Hepatocyte (in vitro differentiated cells): ENCODE results near the gene ABCA13. TPM values are rescaled to one million over a fixed set of nuclear protein-coding genes. Genes with fewer than 3 reads are reported as not detected.

Experiments
- DNase-seq: peaks from one replicate; pipeline ENCODE4 v3.0.0-alpha.2; 2016; ENCODE audit warnings: low spot score
- H2AFZ ChIP-seq: fragments of 200-600 bp; sonication (generic); 2 replicates; pipeline ENCODE4 v1.6.0; 2016; ENCODE audit warnings: antibody characterized with exemption, mild to moderate bottlenecking
- H3K27ac ChIP-seq: fragments of 200-600 bp; sonication (generic); 2 replicates; pipeline ENCODE4 v1.5.1; 2016; ENCODE audit warnings: mild to moderate bottlenecking
- H3K27me3 ChIP-seq: fragments of 200-600 bp; sonication (generic); 2 replicates; pipeline ENCODE4 v1.6.1; 2016
- H3K36me3 ChIP-seq: fragments of 200-600 bp; sonication (generic); replicated peaks from 2 replicates; pipeline ENCODE4 v1.5.1; 2016; ENCODE audit warnings: low read depth; ENCODE audit not compliant: insufficient read depth
- H3K4me1 ChIP-seq: fragments of 200-600 bp; sonication (generic); 2 replicates; pipeline ENCODE4 v1.5.1; 2016; ENCODE audit warnings: mild to moderate bottlenecking, moderate library complexity; ENCODE audit not compliant: insufficient read depth
- H3K4me2 ChIP-seq: fragments of 200-600 bp; sonication (generic); 2 replicates; pipeline ENCODE4 v1.6.0; 2016
- H3K4me3 ChIP-seq: fragments of 200-600 bp; sonication (generic); 2 replicates; pipeline ENCODE4 v1.5.1; 2016; ENCODE audit warnings: mild to moderate bottlenecking
- H3K79me2 ChIP-seq: fragments of 200-600 bp; sonication (generic); 2 replicates; pipeline ENCODE4 v1.6.0; 2017; ENCODE audit warnings: mild to moderate bottlenecking
- H3K9me2 ChIP-seq: fragments of 200-600 bp; sonication (generic); replicated peaks from 2 replicates; pipeline ENCODE4 v1.6.0; 2017; ENCODE audit warnings: mild to moderate bottlenecking; ENCODE audit not compliant: insufficient read depth
- H3K9me3 ChIP-seq: fragments of 200-600 bp; sonication (generic); 2 replicates; pipeline ENCODE4 v1.5.1; 2016; ENCODE audit warnings: low read depth, mild to moderate bottlenecking
- H4K20me1 ChIP-seq: fragments of 200-600 bp; sonication (generic); 2 replicates; pipeline ENCODE4 v1.6.0; 2016; ENCODE audit warnings: mild to moderate bottlenecking; ENCODE audit not compliant: insufficient read depth, poor library complexity, severe bottlenecking
- CTCF ChIP-seq: fragments of 200-600 bp; sonication (generic); IDR thresholded peaks from 2 replicates; pipeline ENCODE4 v1.5.1; 2016; ENCODE audit warnings: antibody characterized with exemption, mild to moderate bottlenecking; ENCODE audit not compliant: poor library complexity
- EZH2 ChIP-seq: fragments of 200-600 bp; sonication (generic); IDR thresholded peaks from 2 replicates; pipeline ENCODE4 v1.6.1; 2016; ENCODE audit warnings: antibody characterized with exemption, mild to moderate bottlenecking, borderline replicate concordance
- EZH2phosphoT487 ChIP-seq: fragments of 200-600 bp; sonication (generic); IDR thresholded peaks from one replicate; pipeline ENCODE4 v1.6.1; 2018; ENCODE audit warnings: antibody characterized with exemption, mild to moderate bottlenecking, low read depth, moderate library complexity; ENCODE audit not compliant: unreplicated experiment, severe bottlenecking
- WGBS: methylation state at CpG from one replicate; pipeline ENCODE4 v1.1.6; 2016; ENCODE audit warnings: low lambda C conversion rate; ENCODE audit errors: missing lambda C conversion rate; 5-methylcytosine and 5-hydroxymethylcytosine counted together
- polyA plus RNA-seq: library from polyadenylated mRNA; unstranded; fragments of >200 nt; fragmentation: Nextera tagmentation; extraction: Ambion mirVana; gene quantifications from 2 replicates; pipeline ENCODE4 v1.2.1, GENCODE V29; 2016
- total RNA-seq: library from RNA; depleted of rRNA; stranded (reverse); fragments of >200 nt; gene quantifications from 2 replicates; pipeline ENCODE4 v1.2.3, GENCODE V29; 2014

The ABCA13 gene
- total and polyA plus RNA-seq, 2 experiments from 2014 or later: 0.57 to 2.0 TPM

- H3K4me2 ChIP-seq: peak overlapping the region; percentile 64
- H3K4me1 ChIP-seq: peaks cover 20% of the 10 kb centered on the region
- H3K27ac ChIP-seq: peak overlapping the region; percentile 75
- no peaks in the 10 kb centered on the region for H3K9me3 ChIP-seq
- TF ChIP-seq CTCF (peak; percentile 42), EZH2phosphoT487 (no peak)
- no peaks in the 10 kb centered on the region for H3K27me3 ChIP-seq
- WGBS: 77% methylated on average over 3 of the region's 3 CpGs
- H4K20me1 ChIP-seq: no peaks in the 10 kb centered on the region
- no peak overlapping the region for H2AFZ ChIP-seq
- no peak overlapping the region for H3K4me3 ChIP-seq
- DNase-seq: peak; percentile 25
- H3K79me2 ChIP-seq: no peaks in the 10 kb centered on the region
- H3K36me3 ChIP-seq: no peaks in the 10 kb centered on the region
- no peaks in the 10 kb centered on the region for H3K9me2 ChIP-seq
These were observed 31.8 kb upstream of the ABCA13 start for GRCh38 chr7:48139459-48139858.

- no peaks in the 10 kb centered on the region for H4K20me1 ChIP-seq
- H3K27me3 ChIP-seq: no peaks in the 10 kb centered on the region
- H3K9me2 ChIP-seq: no peaks in the 10 kb centered on the region
- H3K36me3 ChIP-seq: no peaks in the 10 kb centered on the region
- H3K27ac ChIP-seq: peak overlapping the region; percentile 75
- H3K79me2 ChIP-seq: no peaks in the 10 kb centered on the region
- WGBS: 52% methylated on average over 7 of the region's 7 CpGs
- no peak overlapping the region for H2AFZ ChIP-seq
- H3K9me3 ChIP-seq: no peaks in the 10 kb centered on the region
- DNase-seq: peak; percentile 64
- H3K4me1 ChIP-seq: peaks cover 23% of the 10 kb centered on the region
- H3K4me3 ChIP-seq: no peak overlapping the region
- no peak for TF ChIP-seq EZH2phosphoT487
- TF ChIP-seq EZH2: no peak
- no peak for TF ChIP-seq CTCF
- H3K4me2 ChIP-seq: peak overlapping the region; percentile 64
These were observed 31.1 kb upstream of the ABCA13 start for GRCh38 chr7:48140001-48140681.

DNA sequence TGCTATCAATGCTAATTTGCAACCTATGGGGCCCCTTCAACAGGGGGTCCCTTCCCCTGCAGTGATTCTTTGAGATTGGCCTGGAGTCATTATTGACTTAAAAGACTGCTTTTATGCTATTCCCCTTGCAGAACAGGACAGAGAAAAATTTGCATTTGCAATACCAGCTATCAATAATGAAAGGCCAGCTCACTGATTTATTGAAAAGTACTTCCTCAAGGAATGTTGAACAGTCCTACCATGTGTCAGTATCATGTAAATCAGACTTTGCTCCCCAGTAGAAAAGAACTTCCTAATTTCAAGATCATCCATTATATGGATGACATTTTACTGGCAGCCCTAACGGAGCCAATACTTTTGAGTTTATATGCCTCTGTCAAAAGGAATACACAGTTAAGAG lies 29.7 kb upstream of the ABCA13 start:
- H4K20me1 ChIP-seq: no peaks in the 10 kb centered on the region
- H3K79me2 ChIP-seq: no peaks in the 10 kb centered on the region
- no peaks in the 10 kb centered on the region for H3K36me3 ChIP-seq
- H3K27ac ChIP-seq: peak overlapping the region; percentile 75
- peaks cover 23% of the 10 kb centered on the region for H3K4me1 ChIP-seq
- no peaks in the 10 kb centered on the region for H3K9me3 ChIP-seq
- H3K4me3 ChIP-seq: no peak overlapping the region
- no peak for DNase-seq
- H2AFZ ChIP-seq: no peak overlapping the region
- no peaks in the 10 kb centered on the region for H3K9me2 ChIP-seq
- H3K4me2 ChIP-seq: no peak overlapping the region
- TF ChIP-seq CTCF: no peak
- TF ChIP-seq EZH2phosphoT487: no peak
- no peak for TF ChIP-seq EZH2
- WGBS: 70% methylated on average over 1 of the region's 1 CpG
- no peaks in the 10 kb centered on the region for H3K27me3 ChIP-seq
